ENCODE measurements around the gene ALPK3.
"Not testable (repeated sequence)": the region's sequence is repeated elsewhere in the genome, so short reads cannot be mapped to it uniquely, and the experiment has no call there.

Gene ALPK3

GRCh38 chr15:84855136-84855535 lies 38.0 kb downstream of the ALPK3 start:
- no peak for DNase-seq

GRCh38 chr15:84855765-84856164 lies 38.6 kb downstream of the ALPK3 start:
- DNase-seq = no peak

- no peak for DNase-seq
Observed at GRCh38 chr15:84856731-84857417, 39.7 kb downstream of the ALPK3 start.

- DNase-seq = no peak
Observed at GRCh38 chr15:84857418-84858004, 40.4 kb downstream of the ALPK3 start.

- DNase-seq = no peak
Observed at GRCh38 chr15:84858231-84858630, 41.1 kb downstream of the ALPK3 start.

GRCh38 chr15:84859144-84859543 lies 42.0 kb downstream of the ALPK3 start:
- DNase-seq = no peak

GRCh38 chr15:84859651-84860050 lies 42.5 kb downstream of the ALPK3 start:
- no peak for DNase-seq

- DNase-seq = no peak
Observed at GRCh38 chr15:84861781-84862180, 44.6 kb downstream of the ALPK3 start.

- DNase-seq = no peak
Observed at GRCh38 chr15:84862214-84862975, 45.2 kb downstream of the ALPK3 start.

GRCh38 chr15:84863565-84864443 lies 46.6 kb downstream of the ALPK3 start:
- no peak for DNase-seq

- no peak for DNase-seq
Observed at GRCh38 chr15:84864444-84864795, 47.3 kb downstream of the ALPK3 start.

- DNase-seq = no peak
Observed at GRCh38 chr15:84865074-84865569, 48.0 kb downstream of the ALPK3 start.

- no peak for DNase-seq
Observed at GRCh38 chr15:84868037-84868880, 51.1 kb downstream of the ALPK3 start.

- no peak for DNase-seq
Observed at GRCh38 chr15:84869510-84869909, 52.4 kb downstream of the ALPK3 start.

- DNase-seq = no peak
Observed at GRCh38 chr15:84871428-84871985, 54.4 kb downstream of the ALPK3 start.

- no peak for DNase-seq
Observed at GRCh38 chr15:84872009-84872910, 55.1 kb downstream of the ALPK3 start.

GRCh38 chr15:84873997-84874396 lies 56.8 kb downstream of the ALPK3 start:
- no peak for DNase-seq

GRCh38 chr15:84874981-84875699 lies 58.0 kb downstream of the ALPK3 start:
- DNase-seq = no peak

- no peak for DNase-seq
Observed at GRCh38 chr15:84876269-84876668, 59.1 kb downstream of the ALPK3 start.

- DNase-seq = not testable (repeated sequence)
Observed at GRCh38 chr15:84877701-84878100, 60.5 kb downstream of the ALPK3 start.
